HL-60 (cell line): ENCODE results near the gene MARCHF2.

ENCODE experiments used
- POLR2AphosphoS5 ChIP-seq: IDR thresholded peaks from 2 replicates; pipeline ENCODE4 v1.6.1; 2012; ENCODE audit warnings: low read depth
- TF ChIP-seq, protein P1 (sequence below): IDR thresholded peaks from one replicate; pipeline ENCODE4 v1.5.1; 2011; ENCODE audit warnings: low read length, control low read depth, inconsistent platforms; ENCODE audit not compliant: insufficient read depth

DNA sequence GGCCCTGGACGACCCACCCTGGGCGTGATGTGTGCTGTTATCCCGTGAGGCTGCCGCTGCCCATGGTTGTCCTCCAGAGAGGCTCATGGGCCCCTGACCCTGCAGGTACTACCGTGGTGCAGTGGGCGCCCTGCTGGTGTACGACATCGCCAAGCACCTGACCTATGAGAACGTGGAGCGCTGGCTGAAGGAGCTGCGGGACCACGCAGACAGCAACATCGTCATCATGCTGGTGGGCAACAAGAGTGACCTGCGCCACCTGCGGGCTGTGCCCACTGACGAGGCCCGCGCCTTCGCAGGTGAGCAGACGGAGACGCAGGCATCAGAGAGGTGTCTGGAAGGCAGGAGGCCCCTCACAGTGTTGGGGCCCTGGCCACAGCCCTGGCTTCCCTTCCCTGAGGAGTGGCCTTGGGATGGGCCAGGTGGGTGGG, 11.1 kb upstream of the MARCHF2 start:
- TF ChIP-seq, protein P1, sequence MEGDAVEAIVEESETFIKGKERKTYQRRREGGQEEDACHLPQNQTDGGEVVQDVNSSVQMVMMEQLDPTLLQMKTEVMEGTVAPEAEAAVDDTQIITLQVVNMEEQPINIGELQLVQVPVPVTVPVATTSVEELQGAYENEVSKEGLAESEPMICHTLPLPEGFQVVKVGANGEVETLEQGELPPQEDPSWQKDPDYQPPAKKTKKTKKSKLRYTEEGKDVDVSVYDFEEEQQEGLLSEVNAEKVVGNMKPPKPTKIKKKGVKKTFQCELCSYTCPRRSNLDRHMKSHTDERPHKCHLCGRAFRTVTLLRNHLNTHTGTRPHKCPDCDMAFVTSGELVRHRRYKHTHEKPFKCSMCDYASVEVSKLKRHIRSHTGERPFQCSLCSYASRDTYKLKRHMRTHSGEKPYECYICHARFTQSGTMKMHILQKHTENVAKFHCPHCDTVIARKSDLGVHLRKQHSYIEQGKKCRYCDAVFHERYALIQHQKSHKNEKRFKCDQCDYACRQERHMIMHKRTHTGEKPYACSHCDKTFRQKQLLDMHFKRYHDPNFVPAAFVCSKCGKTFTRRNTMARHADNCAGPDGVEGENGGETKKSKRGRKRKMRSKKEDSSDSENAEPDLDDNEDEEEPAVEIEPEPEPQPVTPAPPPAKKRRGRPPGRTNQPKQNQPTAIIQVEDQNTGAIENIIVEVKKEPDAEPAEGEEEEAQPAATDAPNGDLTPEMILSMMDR = no peak
- no peak for TF ChIP-seq POLR2AphosphoS5
